UCSD-AML1 (cell line): ENCODE data around the gene SVIL.
"Not testable (repeated sequence)": the region's sequence is repeated elsewhere in the genome, so short reads cannot be mapped to it uniquely, and the experiment has no call there.

Experiments used
- DNase-seq: peaks from one replicate; lab custom pipeline; 2025; ENCODE audit not compliant: unreplicated experiment; lab: John Stamatoyannopoulos, UW

Gene SVIL

DNA sequence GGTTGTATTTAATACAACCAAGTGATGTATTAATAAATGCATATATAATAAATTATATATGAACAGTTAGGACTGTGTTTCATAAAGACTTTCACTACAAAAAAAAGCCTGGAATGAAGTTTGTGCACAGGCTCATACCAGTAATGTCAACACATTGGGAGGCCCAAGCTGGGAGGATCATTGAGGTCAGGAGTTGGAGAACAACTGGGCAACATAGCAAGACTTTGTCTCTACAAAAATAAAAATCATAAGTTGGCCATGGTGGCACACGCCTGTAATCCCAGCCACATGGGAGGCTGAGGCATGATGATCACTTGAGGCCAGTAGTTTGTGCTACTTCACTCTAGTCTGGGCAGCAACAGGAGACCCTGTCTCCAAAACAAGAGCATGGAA, 15.8 kb upstream of the SVIL start:
- DNase-seq = no peak

DNA sequence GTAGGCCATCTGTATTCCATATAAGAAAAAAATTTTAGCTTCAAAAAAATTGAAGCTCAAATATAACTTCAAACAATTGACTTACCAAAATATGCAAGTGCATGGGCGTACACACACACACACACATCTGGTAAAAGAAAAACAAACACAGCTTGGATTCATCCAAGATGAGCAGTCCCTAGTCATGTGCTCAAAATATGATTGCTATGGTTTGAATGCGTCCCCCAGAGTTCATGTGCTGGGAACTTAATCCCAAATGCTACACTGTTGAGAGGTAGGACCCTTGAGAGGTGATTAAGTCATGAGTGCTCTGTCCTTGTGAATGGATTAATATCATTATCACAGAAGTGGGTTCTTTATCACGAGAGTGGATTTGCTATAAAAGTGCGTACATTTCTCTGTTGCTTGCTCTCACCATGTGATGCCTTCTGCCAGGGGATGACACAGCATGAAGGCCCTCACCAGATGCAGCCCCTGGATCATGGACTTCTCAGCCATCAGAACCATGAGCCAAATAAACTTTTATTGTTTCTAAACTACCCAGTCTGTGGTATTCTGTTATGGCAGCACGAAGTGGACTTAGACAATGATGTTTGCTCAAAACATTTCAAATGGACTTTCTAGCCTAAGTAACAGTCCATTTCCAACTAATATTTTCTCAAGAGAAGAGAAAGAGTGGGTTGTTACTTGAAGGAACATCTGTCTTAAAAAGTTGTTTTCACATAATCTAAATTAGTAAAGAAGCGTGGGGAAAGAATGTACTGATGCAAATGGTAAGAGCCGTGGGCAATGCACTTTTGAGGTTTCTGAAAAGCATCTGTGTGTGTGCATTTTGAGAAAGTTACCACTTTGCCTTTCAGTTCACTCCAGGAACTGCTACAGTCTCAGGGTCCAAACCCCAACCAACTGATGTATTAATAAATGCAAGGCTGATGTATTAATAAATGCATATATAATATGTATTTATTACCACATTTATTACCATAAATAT, 15.1 kb upstream of the SVIL start:
- DNase-seq = no peak

DNA sequence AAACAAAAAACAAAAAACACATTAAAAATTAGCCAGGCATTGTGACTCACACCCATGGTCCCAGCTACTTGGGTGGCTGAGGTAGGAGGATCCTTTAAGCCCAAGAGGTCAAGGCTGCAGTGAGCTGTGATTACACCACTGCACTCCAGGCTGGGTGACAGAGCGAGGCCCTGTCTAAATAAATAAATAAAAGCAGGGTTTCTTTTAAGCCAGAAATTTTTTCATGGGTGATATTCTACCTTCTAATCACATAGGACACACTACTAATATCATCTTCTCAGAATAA, 14.2 kb upstream of the SVIL start:
- no peak for DNase-seq

DNA sequence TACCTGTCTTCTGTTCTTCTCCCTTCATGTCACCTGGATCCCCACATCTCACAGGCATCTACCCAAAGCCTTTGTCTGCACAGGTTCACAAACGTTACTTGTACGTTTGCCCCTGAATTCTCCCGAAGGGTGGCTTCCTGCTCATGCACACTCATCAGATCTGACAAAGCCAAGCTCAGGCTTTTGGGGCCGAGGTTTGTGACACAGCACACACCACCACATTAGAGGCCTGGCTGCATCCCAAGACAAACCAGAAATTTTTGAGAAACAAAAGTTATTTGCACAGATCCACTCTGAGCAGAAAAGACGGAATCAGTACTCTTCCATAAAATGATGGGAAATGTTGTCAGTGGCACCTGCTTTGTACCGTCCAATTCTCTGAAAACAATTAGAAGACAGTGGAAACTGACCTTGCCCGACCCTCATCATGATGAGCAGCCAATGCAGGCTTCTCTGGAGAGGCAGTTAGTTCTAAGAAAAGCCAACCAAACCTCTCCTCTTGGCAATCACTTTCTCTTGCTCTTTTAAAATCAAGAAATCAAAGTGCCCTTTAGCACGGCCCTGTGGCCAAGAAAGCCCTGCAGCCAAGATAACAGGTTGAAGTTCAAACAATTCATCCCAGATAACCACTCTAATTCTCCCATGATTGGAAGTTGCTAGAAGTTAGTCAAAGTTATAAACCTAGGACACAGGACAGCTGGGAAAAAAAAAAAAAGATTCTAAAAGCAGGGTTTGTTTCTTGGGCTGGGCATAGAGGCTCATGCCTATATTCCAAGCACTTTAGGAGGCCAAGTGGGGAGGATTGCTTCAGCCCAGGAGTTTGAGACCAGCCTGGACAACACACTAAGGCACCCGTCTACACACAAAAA, 13.6 kb upstream of the SVIL start:
- DNase-seq = no peak

DNA sequence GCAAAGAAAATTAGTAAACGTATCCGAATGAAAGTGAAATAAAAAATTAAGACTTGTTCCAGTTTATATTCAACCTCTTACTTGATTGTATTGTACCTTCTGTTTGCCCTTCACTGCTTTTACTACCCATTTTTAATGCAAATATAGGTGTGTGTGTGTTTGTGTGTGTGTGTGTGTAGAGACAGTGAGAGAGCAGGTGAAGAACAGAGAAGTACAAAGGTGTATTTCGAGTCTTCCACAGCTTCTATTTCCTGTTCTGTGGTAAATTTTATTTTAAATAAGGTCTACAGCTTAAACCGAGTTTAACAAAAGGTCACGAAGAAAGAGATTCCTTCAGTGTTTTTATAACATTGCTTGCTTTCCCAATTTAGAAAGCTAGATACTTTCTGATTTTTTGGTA, 12.7 kb upstream of the SVIL start:
- no peak for DNase-seq

DNA sequence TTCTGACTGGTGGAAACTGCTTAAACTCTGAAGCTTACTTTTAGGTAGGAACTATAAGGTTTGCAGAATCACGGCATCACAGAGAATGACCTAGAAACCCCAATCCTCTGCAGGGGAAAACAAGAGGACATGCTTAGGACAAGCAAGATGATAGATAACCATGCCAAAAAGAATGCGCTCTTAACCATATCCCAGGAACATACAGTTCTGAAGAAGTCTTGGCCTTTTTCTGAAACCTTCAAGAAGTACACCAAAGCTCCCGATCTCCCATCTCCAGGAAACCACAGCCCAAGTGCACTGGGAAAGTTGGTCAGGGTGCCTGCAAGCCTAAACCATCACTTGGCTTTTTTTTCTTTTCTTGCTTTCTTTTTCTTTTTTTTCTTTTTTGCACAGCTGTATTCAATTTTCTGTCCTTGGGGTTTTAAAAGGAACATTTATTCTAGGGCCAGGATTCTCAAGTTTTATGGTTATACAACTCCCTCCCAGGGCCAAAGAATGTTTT, 12.2 kb upstream of the SVIL start:
- no peak for DNase-seq

DNA sequence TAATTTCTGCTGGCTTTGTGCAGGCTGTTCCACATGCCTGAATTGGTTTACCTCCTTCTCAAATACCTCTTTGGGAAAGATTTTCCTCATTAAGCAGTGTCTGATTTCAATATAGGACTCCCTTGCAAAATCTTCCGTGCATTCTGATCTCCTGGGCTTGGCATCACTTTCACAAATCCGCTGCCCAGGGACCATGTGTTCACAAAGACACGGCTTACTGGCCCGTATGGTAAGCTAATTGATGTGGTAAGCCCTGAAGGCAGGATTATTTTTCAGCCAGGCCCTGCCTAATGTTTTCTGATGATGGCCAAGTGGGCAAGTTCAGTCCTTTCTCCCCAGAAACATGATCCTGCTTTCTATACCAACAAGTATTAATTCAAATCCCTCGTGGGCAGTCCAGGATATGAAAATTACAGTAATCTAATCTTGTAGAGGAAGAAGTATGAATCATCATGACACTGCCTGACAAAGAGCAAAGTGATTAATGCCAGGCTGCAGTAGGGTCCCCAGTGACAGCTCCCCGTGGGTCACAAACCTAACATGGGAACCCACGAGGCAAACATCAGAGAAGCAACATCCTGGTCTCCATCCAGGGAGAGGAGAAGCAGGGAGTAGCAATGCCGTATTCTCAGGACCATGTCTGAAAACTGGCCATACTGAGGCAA, 11.6 kb upstream of the SVIL start:
- DNase-seq = no peak

DNA sequence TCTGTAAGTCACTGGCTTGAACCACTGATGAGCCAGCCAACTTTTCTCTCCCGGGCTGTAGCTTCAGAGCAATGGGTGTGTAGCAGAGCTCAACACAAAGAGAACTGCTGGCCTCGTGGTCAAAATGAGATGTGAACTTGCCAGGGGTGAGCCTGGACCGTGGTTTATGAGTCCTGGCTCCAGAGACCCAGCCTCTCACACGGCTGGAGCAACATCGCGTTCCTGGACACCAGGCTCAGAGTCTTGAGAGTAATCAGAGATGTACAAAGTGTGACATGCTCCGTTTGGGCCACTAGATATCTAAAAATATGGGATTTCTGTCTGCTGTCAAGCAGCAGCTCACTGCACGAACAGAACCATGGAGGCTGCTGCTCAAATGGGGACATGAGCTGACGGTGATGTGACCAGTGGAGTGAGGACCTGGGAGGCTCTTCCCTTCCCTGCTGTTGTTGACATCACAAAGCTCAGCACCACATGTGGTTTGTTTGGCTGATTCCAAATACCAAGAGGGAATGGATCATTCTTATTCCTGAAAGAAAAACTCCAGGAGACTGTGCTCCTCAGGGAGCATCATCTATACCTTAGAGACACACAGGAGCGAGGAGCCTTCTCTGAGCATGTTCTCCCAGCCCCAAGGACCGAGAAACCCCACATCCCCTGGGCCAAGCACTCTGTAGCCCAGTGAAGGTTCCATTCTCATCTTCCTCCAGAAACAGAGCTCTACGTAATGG, 9.2 kb upstream of the SVIL start:
- DNase-seq = no peak

DNA sequence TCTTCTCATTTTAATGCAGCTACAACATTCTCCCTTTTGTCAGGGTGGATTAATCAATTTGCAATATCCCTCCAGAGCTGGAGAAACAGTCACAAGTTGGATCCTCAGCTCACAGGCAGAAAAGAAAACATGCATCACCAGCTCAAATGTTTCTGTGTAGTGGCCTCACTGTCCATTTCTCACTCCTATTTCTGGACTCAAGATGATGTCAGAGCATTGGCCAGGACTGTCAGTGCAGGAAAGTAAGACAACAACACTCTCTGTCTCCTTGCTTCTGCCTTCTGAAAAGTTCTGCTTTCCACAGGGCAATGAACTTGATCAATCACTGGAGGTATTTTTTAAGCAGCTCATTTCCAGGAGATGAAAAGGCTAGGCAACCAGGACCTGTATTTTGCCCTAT, 8.2 kb upstream of the SVIL start:
- DNase-seq = no peak

DNA sequence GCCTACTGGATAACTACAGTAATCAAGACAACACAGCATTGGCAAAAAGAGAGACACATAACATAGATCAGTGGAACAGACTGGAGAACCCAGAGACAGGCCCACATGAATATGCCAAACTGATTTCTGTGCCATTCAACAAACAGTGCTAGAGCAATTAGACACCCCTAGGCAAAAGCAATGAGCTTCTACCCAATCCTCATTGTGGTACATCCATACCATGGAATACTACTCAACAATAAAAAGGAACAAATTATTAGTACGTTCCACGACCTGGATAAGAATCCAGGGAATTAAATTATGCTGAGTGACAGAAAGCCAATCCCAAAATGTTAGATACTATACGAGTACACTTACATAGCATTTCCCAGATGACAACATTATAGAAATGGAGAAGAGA, 2.8 kb upstream of the SVIL start:
- no peak for DNase-seq

DNA sequence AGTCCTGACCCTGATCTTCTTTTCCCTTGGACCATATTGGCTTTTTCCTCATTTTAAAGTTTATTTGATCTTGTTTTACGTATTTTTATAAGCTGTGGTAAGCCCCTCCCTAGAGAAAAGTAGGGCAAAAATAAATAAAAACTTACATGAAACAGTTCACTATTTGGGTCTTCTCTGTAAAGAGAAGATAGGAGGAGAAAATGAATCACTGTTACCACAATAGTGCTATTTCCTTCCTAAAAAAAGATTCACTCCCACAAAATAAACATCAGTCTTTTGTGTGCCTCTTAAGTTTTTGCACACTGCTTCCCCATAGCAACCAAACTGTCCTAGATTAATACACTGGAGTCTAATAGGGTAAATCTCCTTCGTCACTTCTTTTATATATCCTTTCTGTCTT, 1.4 kb upstream of the SVIL start:
- DNase-seq = no peak

DNA sequence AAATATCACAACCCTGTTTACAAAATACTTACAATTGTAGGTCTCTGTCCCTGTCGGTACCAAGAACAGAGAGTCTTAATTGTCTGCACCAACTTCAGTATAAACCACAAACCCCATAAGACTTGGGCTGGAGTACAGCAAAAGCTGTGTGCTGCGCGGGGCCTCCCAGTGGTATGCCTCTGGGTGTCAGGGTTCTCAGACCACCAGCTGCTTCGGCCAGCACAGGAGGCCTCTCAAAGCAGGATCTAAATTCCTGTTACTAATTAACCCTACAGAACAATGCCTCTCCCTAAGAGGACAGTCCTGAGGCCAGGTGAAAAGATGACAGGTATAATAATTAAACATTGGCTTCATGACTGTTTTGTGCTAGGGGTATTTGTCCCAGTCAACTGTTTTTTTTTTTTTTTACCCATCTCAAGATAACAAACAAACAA, 957 bp upstream of the SVIL start:
- no peak for DNase-seq

DNA sequence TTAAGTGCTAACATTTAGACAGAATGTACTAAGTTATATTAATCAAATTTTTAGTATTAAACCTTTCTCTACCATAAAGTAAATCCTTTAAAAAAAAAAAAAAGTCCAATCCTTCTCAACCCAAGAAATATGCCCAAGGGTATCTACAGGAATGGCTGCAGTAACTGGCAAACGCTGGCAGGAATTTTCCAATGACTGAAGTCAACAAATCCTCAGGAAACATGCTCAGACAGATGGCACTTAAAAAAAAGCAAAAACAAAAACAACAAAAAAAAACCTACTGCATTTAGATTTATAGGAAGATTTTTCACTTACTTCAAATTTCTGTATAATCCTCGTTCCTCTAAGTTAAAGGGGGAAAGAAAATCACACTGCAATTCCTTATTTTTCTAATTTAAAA, 666 bp downstream of the SVIL start:
- DNase-seq = no peak

DNA sequence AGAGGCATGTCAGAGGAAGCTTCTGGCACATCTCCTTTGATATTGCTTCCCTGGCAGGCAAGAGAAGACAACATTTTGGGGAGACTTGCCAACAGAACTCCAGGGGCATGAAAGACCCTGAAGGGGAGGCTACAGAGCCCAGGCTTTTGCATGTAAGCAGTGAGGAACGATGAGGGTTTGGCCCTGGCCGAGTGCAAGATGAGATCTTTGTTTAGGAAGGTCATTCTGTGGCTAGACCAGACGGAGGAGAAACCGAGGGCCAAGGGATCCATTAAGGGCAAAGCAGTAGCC, 3.8 kb downstream of the SVIL start:
- DNase-seq = no peak

DNA sequence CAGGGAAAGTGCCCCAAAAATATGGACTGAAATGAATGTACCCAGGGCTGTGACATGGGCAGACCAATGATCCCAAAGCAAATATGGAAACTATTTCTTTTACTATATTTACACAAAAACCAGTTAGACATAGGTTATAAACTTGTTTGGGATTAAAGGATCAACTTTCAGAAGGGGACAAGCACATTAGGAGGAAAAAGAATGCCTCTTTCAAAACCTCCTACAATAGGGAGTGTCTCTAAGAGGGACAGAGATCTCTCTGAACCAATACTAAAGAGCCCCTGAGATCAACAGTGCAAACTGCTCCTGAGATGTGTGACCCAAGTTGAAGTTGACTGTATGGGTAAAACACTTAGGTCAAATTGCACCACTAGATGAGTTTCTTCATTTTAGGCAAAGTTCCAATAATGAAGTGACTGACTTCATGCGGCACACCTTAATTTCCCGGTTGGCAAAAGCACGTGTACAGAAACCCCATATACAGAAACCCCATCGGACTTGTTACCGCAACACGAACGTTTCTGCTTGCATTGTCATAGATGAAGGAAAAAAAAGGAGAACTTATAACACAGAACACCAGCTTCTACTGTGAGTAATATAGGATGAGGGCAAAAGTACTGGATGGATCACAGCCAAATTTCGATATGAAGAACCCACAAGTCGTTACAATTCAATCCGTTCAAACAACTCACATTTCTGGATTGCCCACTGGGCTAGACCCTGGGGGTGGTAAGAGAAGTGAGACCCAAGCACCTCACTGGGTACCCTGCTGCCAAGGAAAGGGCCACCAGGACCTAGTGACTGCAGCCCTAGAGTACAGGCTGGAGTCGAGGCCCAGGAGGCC, 4.3 kb downstream of the SVIL start:
- no peak for DNase-seq

DNA sequence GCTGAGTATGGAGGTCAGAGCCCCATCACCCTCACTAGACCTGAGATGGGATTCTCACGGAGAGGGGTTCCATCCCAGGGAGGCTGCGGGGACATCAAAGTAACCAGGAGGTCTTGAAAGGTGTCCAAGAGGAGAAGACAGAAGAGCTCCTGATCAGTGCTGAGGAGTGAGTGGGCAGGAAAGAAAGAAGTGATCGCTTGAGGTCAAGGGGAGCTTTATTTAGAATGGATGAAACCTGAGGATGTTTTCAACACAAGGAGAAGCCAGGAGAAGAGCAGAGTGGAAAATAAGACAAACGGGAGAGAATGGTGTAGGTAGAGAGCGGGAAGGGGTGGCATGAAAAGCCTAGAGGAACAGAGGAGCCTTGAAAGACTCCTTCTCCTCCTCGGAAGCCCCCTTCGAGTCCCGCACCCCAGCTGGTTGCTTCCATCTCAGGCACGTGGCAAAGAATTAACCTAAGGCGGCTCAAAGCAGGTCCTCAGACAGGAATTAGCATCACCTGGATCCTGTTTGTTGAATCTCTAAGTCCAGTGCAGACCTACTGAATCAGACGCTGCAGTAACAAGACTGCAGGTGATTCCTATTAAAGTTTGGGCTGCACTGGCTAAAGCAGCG, 5.8 kb downstream of the SVIL start:
- DNase-seq = no peak

DNA sequence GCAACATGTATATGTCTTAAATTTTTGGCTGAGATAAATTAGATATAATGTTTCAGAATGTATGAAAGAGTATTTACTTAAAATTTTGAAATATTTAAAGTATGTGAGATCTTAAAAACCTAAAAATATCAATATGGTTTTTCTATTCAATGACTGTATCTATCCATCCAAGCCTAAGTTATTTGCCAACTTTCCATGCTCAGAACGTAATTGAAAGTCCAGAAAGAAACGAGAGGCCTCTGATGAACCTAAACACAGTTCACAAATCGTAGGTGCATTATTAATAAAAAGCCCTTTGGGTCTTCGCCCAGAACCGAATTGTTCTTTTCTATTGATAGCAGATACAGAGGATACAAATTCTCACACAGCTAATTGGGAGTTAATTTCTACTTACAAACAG, 6.5 kb downstream of the SVIL start:
- DNase-seq = no peak

DNA sequence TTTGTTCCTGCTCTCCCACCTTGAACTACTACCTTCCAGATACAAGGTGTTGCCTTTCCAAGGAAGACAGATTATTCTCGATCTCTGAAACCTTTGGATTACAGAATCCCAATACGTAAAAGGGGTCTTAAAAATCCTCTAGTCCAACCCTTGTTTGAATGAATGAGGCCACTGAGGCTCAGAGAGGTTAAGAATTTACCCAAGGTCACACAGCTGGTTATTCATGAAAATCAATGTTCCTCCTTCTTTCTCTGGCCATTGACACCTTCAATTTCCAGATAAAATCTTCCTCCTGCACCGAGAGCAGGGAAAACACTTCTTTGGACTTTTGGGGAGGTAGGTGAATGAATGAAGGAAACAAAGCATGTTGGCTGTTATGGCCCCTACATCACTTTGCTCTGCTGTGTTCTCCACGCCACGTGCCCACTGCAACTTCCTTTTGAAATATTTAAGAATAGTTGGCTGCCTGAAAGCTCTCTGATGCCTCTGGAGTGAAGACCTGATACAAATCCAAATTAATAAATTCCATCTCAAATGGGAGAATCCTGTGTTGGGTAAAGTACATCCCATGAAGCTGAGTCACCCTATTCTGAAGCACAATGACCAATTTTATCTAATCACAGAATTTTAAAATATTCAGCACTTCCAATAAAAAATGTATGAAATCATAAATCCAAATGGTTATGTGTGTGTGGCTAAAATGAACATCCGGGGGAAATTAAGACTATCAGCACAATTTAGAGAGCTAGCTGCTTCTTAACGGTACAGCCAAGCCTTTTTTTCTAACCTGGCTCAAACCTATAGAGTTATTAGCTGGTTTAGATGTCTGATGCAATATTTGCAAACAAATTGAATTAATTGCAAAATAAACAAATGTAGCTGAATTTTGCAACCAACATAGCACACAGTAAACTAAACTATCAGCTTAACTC, 7.3 kb downstream of the SVIL start:
- DNase-seq = no peak

DNA sequence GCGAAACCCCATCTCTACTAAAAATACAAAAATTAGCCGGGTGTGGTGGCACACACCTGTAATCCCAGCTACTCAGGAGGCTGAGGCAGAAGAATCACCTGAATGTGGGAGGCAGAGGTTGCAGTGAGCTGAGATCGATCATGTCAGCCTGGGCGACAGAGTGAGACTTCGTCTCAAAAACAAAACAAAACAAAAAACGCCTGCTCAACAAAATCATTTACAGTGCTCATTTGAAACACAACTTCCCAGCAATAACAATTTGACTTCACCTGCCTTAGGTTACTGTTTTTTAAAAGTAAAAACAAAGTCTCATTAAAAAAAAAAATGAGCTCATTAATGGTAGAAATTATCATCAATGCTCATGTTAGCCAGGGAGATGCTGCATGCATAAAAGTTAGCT, 10.4 kb downstream of the SVIL start:
- DNase-seq = not testable (repeated sequence)
